Heart right ventricle (tissue), 16 donors: ENCODE measurements around the gene GNAS-AS1. TPM values are rescaled to one million over a fixed set of nuclear protein-coding genes. Genes with fewer than 3 reads are reported as not detected.
A peak's percentile ranks its signal among the peaks of the same experiment; 100 is the strongest.
"Not testable (repeated sequence)": the region's sequence is repeated elsewhere in the genome, so short reads cannot be mapped to it uniquely, and the experiment has no call there.

Source experiments
- ATAC-seq, 8 donors: fragments of 200-7000 bp; cut with Tn5 transposase; one replicate each; pipeline ENCODE4 v1.9.1; 2020; ENCODE audit warnings: mild to moderate bottlenecking in 8 of 8, moderate library complexity in 8 of 8, moderate number of reproducible peaks in 1 of 8
- DNase-seq, 2 donors: peaks; one replicate each; pipeline ENCODE4 v3.0.0-alpha.2; 2020
- H3K27ac ChIP-seq, 10 donors: fragments of 200-600 bp; sonication (generic) in 2 of 10; one replicate each; pipeline versions ENCODE4 v1.5.0 to v1.8.0; 2020 to 2022; ENCODE audit warnings: mild to moderate bottlenecking in 3 of 10
- H3K27me3 ChIP-seq, 7 donors: fragments of 200-600 bp; one replicate each; pipeline ENCODE4 v1.8.0; 2021 to 2022; ENCODE audit warnings: mild to moderate bottlenecking in 2 of 7
- H3K36me3 ChIP-seq, 9 donors: fragments of 200-600 bp; sonication (generic) in 1 of 9; one replicate each; pipeline versions ENCODE4 v1.5.0 to v1.8.0; 2020 to 2022; ENCODE audit warnings: mild to moderate bottlenecking in 2 of 9
- H3K4me1 ChIP-seq, 9 donors: fragments of 200-600 bp; sonication (generic) in 1 of 9; one replicate each; pipeline versions ENCODE4 v1.5.0 to v1.8.0; 2020 to 2022; ENCODE audit warnings: mild to moderate bottlenecking in 4 of 9
- H3K4me3 ChIP-seq, 10 donors: fragments of 200-600 bp; sonication (generic) in 2 of 10; one replicate each; pipeline versions ENCODE4 v1.5.0 to v1.8.0; 2020 to 2022; ENCODE audit warnings: mild to moderate bottlenecking in 7 of 10, moderate library complexity in 2 of 10
- H3K9me3 ChIP-seq, 11 donors: fragments of 200-600 bp in 10 of 11; sonication (generic) in 2 of 11; one replicate each; pipeline versions ENCODE4 v1.5.0 to v1.8.0; 2013 to 2022; ENCODE audit warnings: mild to moderate bottlenecking in 2 of 11, control low read depth in 1 of 11, moderate library complexity in 1 of 11
- WGBS, 2 donors: extraction: QIAGEN DNeasy Blood & Tissue Kit; methylation state at CpG; one replicate each; pipeline ENCODE4 v1.1.7; 2013; ENCODE audit warnings: inconsistent platforms in 1 of 2; 5-methylcytosine and 5-hydroxymethylcytosine counted together
- intact Hi-C, 10 donors: fragments of 100-400 bp; cut with DNase I; formaldehyde crosslinking; loops; one replicate each; pipeline versions ENCODE4 v1.11.1 to v1.14.2; 2022
- polyA plus RNA-seq, 2 donors: library from polyadenylated mRNA; stranded (reverse); fragments of 200-250 nt; gene quantifications; one replicate each; pipeline ENCODE4 v1.2.3, GENCODE V29; 2013
- total RNA-seq, 10 donors: library from RNA; stranded (reverse); fragmentation: NEBNext Ultra II Directional in 3 of 10; extraction: Animal tissue kit (Norgen Biotek cat#: 25700) in 3 of 10; gene quantifications; one replicate each; pipeline versions ENCODE4 v1.2.1 to v1.2.4, GENCODE V29; 2021 to 2023
- TF ChIP-seq, protein P1 (sequence below), 9 donors: fragments of 200-600 bp; sonication (generic) in 2 of 9; IDR thresholded peaks; one replicate each; pipeline versions ENCODE4 v1.5.0 to v1.8.0; 2021 to 2022; ENCODE audit warnings: antibody characterized with exemption in 9 of 9, mild to moderate bottlenecking in 5 of 9, moderate library complexity in 1 of 9
- donor health status: Arrhythmogenic right ventricular cardiomyopathy.
- donor health status: ischemic (EF 13 %, LVEDD 7.1; RV severe dilation, severe dysfunction).
- donor health status: healthy with polysubstance abuse.
- donor health status: DM: no; HTN: yes; CAD: no.
- donor health status: DM: no; HTN: no; CAD: no.
- donor health status: ischemic (EF 25% LVEDD 6.9; RV normal size, moderate dysfunction).
- donor health status: ischemic (EF 25% LVEDD 5.7; RV mildly dilated, moderate dysfunction).
- donor health status: healthy.
- donor health status: DM: yes; HTN: yes; CAD: no.
- donor health status: Ischemic cardiomyopathy.
- donor health status: ischemic (EF 35%, LVEDD 5.7; RV mildly dilated, moderate dysfunction).
- donor health status: nonischemic (EF 11% LVEDD 7.7; RV severe dilation, severe dysfunction).
- donor health status: DM: yes; HTN: yes; CAD: no.
- donor health status: PGD.
- donor health status: ischemic (EF 29% LVEDD 5.4; RV normal size, mild dysfunction).
- donor health status: nonischemic (EF 23%, LVEDD 6.1; RV moderate dilation, normal function).

GNAS-AS1 gene
- total and polyA plus RNA-seq, 12 donors = 0.06 to 1.5 (median 0.41) TPM

DNA sequence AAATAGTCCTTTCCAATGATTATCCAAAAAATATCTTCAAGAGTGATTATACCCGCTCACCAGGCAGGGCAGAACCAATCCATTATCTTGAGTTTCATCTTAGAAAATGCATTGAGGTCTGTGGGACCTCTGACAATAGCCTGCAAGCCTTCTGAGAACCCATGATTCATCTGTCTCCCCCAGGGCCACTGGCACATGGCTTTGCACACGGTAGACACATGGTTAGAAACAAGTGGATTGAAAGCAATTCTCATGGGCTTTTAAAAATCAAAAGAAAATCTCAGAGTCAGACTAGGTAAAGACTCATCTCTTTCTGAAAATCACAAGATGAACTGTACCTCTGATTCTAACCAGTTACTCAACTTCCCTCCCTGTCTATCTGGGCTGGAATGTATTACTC lies 15.5 kb downstream of the GNAS-AS1 start:
- Histone ChIP-seq H3K4me3 (no peak overlapping the region), H3K27ac (no peak overlapping the region), H3K36me3 (no peaks in the 10 kb centered on the region), H3K9me3 (no peaks in the 10 kb centered on the region), H3K4me1 (peaks cover 0 to 11% (median 2%) of the 10 kb centered on the region in 9 donors), H3K27me3 (peaks cover 0 to 59% (median 35%) of the 10 kb centered on the region in 7 donors)
- no peak for ATAC-seq
- DNase-seq = no peak
- intact Hi-C loops = loop anchor here in 4 of 10 donors (5.0 to 10.0 kb wide), 2 partner anchors 598 to 600 kb away; no protein-coding TSS in a partner anchor
- TF ChIP-seq, protein P1, sequence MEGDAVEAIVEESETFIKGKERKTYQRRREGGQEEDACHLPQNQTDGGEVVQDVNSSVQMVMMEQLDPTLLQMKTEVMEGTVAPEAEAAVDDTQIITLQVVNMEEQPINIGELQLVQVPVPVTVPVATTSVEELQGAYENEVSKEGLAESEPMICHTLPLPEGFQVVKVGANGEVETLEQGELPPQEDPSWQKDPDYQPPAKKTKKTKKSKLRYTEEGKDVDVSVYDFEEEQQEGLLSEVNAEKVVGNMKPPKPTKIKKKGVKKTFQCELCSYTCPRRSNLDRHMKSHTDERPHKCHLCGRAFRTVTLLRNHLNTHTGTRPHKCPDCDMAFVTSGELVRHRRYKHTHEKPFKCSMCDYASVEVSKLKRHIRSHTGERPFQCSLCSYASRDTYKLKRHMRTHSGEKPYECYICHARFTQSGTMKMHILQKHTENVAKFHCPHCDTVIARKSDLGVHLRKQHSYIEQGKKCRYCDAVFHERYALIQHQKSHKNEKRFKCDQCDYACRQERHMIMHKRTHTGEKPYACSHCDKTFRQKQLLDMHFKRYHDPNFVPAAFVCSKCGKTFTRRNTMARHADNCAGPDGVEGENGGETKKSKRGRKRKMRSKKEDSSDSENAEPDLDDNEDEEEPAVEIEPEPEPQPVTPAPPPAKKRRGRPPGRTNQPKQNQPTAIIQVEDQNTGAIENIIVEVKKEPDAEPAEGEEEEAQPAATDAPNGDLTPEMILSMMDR (IDR thresholded peaks at IDR 0.05) = no peak
- 72 to 79% methylated on average over 2 of the region's 2 CpGs for WGBS, 2 donors

DNA sequence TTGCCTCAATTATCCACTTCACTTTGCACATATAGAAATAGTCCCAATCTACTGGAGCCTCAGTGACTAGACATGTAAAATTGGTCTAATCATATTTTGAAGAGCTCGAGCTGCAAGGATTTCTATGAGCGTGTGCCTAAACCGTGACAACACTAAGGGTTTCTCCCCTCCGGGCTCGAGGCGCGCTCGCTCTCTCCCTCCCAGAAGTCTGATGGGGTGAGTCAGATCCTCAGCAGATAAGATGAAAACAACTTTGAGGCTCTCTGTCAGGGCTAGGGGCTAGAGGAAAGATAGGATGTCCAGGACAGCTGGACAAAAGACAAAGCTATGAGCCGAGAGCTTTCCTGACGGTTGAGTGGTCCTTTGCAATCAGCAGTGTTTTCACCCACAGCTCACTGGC lies 16.8 kb downstream of the GNAS-AS1 start:
- no peak for ATAC-seq
- H3K27me3 ChIP-seq = peaks cover 0 to 47% (median 22%) of the 10 kb centered on the region in 7 donors
- no peak overlapping the region for H3K27ac ChIP-seq
- H3K4me1 ChIP-seq = peaks cover 0 to 8% (median 0%) of the 10 kb centered on the region in 9 donors
- no peaks in the 10 kb centered on the region for H3K36me3 ChIP-seq
- no peak overlapping the region for H3K4me3 ChIP-seq
- TF ChIP-seq, protein P1 (IDR thresholded peaks at IDR 0.05) = no peak
- intact Hi-C loops = loop anchor here in 2 of 10 donors (10.0 kb wide), 1 partner anchor 599 kb away; no protein-coding TSS in a partner anchor
- DNase-seq = no peak
- WGBS, 2 donors = 81 to 85% methylated on average over 10 of the region's 10 CpGs
- no peaks in the 10 kb centered on the region for H3K9me3 ChIP-seq

GRCh38 chr20:58832457-58832856 lies 18.2 kb downstream of the GNAS-AS1 start:
- Histone ChIP-seq H3K27ac (no peak overlapping the region), H3K9me3 (no peaks in the 10 kb centered on the region), H3K27me3 (peaks cover 0 to 34% (median 15%) of the 10 kb centered on the region in 7 donors), H3K36me3 (no peaks in the 10 kb centered on the region), H3K4me1 (peaks cover 0 to 8% (median 0%) of the 10 kb centered on the region in 9 donors), H3K4me3 (no peak overlapping the region)
- no peak for ATAC-seq
- WGBS, 2 donors = 60 to 72% methylated on average over 4 of the region's 4 CpGs
- TF ChIP-seq, protein P1 (IDR thresholded peaks at IDR 0.05) = no peak
- DNase-seq = no peak
- intact Hi-C loops = loop anchor here in 2 of 10 donors (10.0 kb wide), 1 partner anchor 598 kb away; no protein-coding TSS in a partner anchor

DNA sequence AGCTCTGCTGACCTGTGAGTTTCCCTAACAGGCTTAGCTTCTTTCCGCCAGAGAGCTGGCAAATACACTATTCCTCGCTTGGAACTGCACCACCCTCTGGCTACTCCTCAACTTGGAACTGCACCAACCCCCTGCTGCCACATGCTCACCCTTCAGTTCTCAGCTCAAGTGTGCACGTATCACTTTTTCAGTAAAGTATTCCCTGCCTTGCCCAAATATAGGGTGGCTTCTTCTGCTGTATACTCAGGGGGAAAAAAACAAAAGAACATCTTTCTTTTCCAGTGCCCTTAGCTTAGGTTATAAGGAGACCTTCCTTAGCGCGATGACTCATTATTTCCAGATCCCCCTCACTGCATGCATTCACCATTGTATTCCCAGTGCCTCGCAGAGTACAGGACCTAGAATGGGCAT lies 21.2 kb downstream of the GNAS-AS1 start:
- TF ChIP-seq, protein P1 (IDR thresholded peaks at IDR 0.05) = peak in 3 of 9 donors; percentile 10 to 18 (median 12)
- Histone ChIP-seq H3K4me3 (no peak overlapping the region), H3K27me3 (peaks cover 0 to 13% (median 6%) of the 10 kb centered on the region in 7 donors), H3K27ac (no peak overlapping the region), H3K4me1 (peaks cover 0 to 8% (median 0%) of the 10 kb centered on the region in 9 donors), H3K36me3 (no peaks in the 10 kb centered on the region), H3K9me3 (no peaks in the 10 kb centered on the region)
- intact Hi-C loops = no loop called here
- WGBS, 2 donors = 62 to 67% methylated on average over 6 of the region's 6 CpGs
- DNase-seq = peak; percentile 42 to 49
- peak; percentile 81 to 95 (median 90) for ATAC-seq

DNA sequence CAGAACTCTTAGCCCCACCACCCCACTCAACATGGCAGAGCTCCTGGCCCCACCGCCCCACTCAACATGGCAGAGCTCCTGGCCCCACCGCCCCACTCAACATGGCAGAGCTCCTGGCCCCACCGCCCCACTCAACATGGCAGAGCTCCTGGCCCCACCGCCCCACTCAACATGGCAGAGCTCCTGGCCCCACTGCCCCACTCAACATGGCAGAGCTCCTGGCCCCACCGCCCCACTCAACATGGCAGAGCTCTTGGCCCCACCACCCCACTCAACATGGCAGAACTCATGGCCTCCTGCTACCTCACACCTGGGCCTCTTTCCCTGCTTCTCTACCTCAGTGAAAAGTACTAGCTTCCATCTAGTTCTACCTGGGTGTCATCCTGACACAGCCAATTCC lies 21.9 kb downstream of the GNAS-AS1 start:
- DNase-seq, intact Hi-C loops, H3K4me1 ChIP-seq, ATAC-seq, H3K27ac ChIP-seq, H3K27me3 ChIP-seq, H3K9me3 ChIP-seq, H3K4me3 ChIP-seq, H3K36me3 ChIP-seq: not testable (repeated sequence)
- WGBS, 2 donors = 94 to 98% methylated on average over 3 to 5 of the region's 5 CpGs
